HG03135 (cell line): ENCODE data around the gene FTO.

Experiments used
- ATAC-seq: cut with Tn5 transposase; IDR thresholded peaks from one replicate; pipeline ENCODE4 v1.9.1; 2021; ENCODE audit warnings: mild to moderate bottlenecking, moderate library complexity; ENCODE audit not compliant: unreplicated experiment

Gene FTO

GRCh38 chr16:54140057-54140787 is 436.3 kb downstream of the FTO start:
- no peak for ATAC-seq

- no peak for ATAC-seq
These were observed 436.8 kb downstream of the FTO start for GRCh38 chr16:54140788-54141136.

GRCh38 chr16:54142787-54143186 is 438.8 kb downstream of the FTO start:
- ATAC-seq = no peak

- no peak for ATAC-seq
These were observed 439.5 kb downstream of the FTO start for GRCh38 chr16:54143410-54143809.

- ATAC-seq = no peak
These were observed 440.1 kb downstream of the FTO start for GRCh38 chr16:54143934-54144571.

- ATAC-seq = no peak
These were observed 440.6 kb downstream of the FTO start for GRCh38 chr16:54144572-54144947.

GRCh38 chr16:54145881-54146280 is 441.9 kb downstream of the FTO start:
- ATAC-seq = no peak

GRCh38 chr16:54148974-54149373 is 445.0 kb downstream of the FTO start:
- ATAC-seq = no peak

- no peak for ATAC-seq
These were observed 446.9 kb downstream of the FTO start for GRCh38 chr16:54150861-54151260.

- no peak for ATAC-seq
These were observed 448.6 kb downstream of the FTO start for GRCh38 chr16:54152362-54153239.

- ATAC-seq = no peak
These were observed 449.4 kb downstream of the FTO start for GRCh38 chr16:54153240-54153934.

- no peak for ATAC-seq
These were observed 452.4 kb downstream of the FTO start for GRCh38 chr16:54156349-54156748.

- ATAC-seq = no peak
These were observed 455.0 kb downstream of the FTO start for GRCh38 chr16:54158986-54159385.

- ATAC-seq = no peak
These were observed 455.6 kb downstream of the FTO start for GRCh38 chr16:54159490-54160080.

- no peak for ATAC-seq
These were observed 456.4 kb downstream of the FTO start for GRCh38 chr16:54160252-54160860.

GRCh38 chr16:54160939-54161897 is 457.3 kb downstream of the FTO start:
- ATAC-seq = no peak

GRCh38 chr16:54163197-54163843 is 459.4 kb downstream of the FTO start:
- no peak for ATAC-seq

- ATAC-seq = no peak
These were observed 460.8 kb downstream of the FTO start for GRCh38 chr16:54164789-54165173.
